Thyroid gland (tissue), 4 donors: Measurements from ENCODE around the gene TRIM46. TPM values are rescaled to one million over a fixed set of nuclear protein-coding genes. Genes with fewer than 3 reads are reported as not detected.

Experiments used
- DNase-seq, 2 donors: peaks; one replicate each; pipeline ENCODE4 v3.0.0-alpha.2; 2019
- H3K27ac ChIP-seq, 3 donors: fragments of 200-600 bp; sonication (generic); 1 replicate in 2 of 3; 2 replicates in 1 of 3; pipeline ENCODE4 v1.5.1; 2016 to 2019; ENCODE audit warnings: mild to moderate bottlenecking in 1 of 3, moderate library complexity in 1 of 3
- H3K27me3 ChIP-seq: fragments of 200-600 bp; sonication (generic); one replicate; pipeline ENCODE4 v1.5.1; 2019
- H3K36me3 ChIP-seq, 2 donors: fragments of 200-600 bp; sonication (generic); one replicate each; pipeline ENCODE4 v1.5.1; 2016 to 2019
- H3K4me1 ChIP-seq, 2 donors: fragments of 200-600 bp; sonication (generic); one replicate each; pipeline ENCODE4 v1.5.1; 2017 to 2019
- H3K4me3 ChIP-seq, 3 donors: fragments of 200-600 bp; sonication (generic); replicated peaks in 1 of 3; 1 replicate in 2 of 3; 2 replicates in 1 of 3; pipeline ENCODE4 v1.5.1; 2016; ENCODE audit warnings: mild to moderate bottlenecking in 1 of 3
- H3K9me3 ChIP-seq: fragments of 200-600 bp; sonication (generic); one replicate; pipeline ENCODE4 v1.5.1; 2017
- CTCF ChIP-seq, 6 experiments: fragments of 200-600 bp in 3 of 6; fragments of 450-650 bp in 3 of 6; sonication (generic) in 3 of 6; IDR thresholded peaks; one replicate each; pipeline ENCODE4 v1.5.1; 2016 to 2019; ENCODE audit warnings: antibody characterized with exemption in 6 of 6, mild to moderate bottlenecking in 2 of 6, inconsistent platforms in 1 of 6, moderate library complexity in 1 of 6
- POLR2A ChIP-seq, 2 donors: fragments of 450-650 bp; IDR thresholded peaks; one replicate each; pipeline ENCODE4 v1.6.1; 2017; ENCODE audit warnings: antibody characterized with exemption in 2 of 2, mild to moderate bottlenecking in 2 of 2, moderate library complexity in 1 of 2
- WGBS, 2 donors: methylation state at CpG; one replicate each; pipeline ENCODE4 v1.1.5; 2017; 5-methylcytosine and 5-hydroxymethylcytosine counted together
- intact Hi-C: fragments of 100-400 bp; cut with DNase I; formaldehyde crosslinking; loops from one replicate; pipeline ENCODE4 v1.15.1; 2023
- total RNA-seq, 4 donors: library from RNA; depleted of rRNA; stranded (reverse); fragments of >200 nt; gene quantifications; one replicate each; pipeline ENCODE4 v1.2.3, GENCODE V29; 2016

Gene TRIM46
- total RNA-seq, 4 donors from 2014 or later, result 0.45 TPM; not detected in 3

- Histone ChIP-seq H3K4me3 (no peak overlapping the region), H3K4me1 (peaks cover 2 to 15% of the 10 kb centered on the region in 2 donors), H3K9me3 (no peaks in the 10 kb centered on the region), H3K27ac (no peak overlapping the region), H3K36me3 (no peaks in the 10 kb centered on the region), H3K27me3 (peaks cover 7% of the 10 kb centered on the region)
- intact Hi-C loops, result no loop called here
- 85 to 87% methylated on average over 26 to 28 of the region's 30 CpGs for WGBS, 2 donors
- no peak for DNase-seq
- TF ChIP-seq CTCF (IDR thresholded peaks at IDR 0.05), result no peak
- TF ChIP-seq POLR2A (IDR thresholded peaks at IDR 0.05), result no peak
Measured at GRCh38 chr1:155178441-155179111, 4.9 kb downstream of the TRIM46 start.

- intact Hi-C loops, result no loop called here
- WGBS, 2 donors, result 92 to 93% methylated on average over 26 to 29 of the region's 31 CpGs
- Histone ChIP-seq H3K9me3 (no peaks in the 10 kb centered on the region), H3K27ac (no peak overlapping the region), H3K36me3 (no peaks in the 10 kb centered on the region), H3K4me1 (peaks cover 0 to 7% of the 10 kb centered on the region in 2 donors), H3K4me3 (no peak overlapping the region), H3K27me3 (peaks cover 1% of the 10 kb centered on the region)
- TF ChIP-seq POLR2A (IDR thresholded peaks at IDR 0.05) (no peak), CTCF (IDR thresholded peaks at IDR 0.05) (no peak)
- no peak for DNase-seq
Measured at GRCh38 chr1:155179112-155180031, 5.7 kb downstream of the TRIM46 start.

GRCh38 chr1:155181371-155182051, 7.9 kb downstream of the TRIM46 start:
- no peak for DNase-seq
- intact Hi-C loops, result no loop called here
- H3K36me3 ChIP-seq, result no peaks in the 10 kb centered on the region
- TF ChIP-seq POLR2A (IDR thresholded peaks at IDR 0.05) (no peak), CTCF (IDR thresholded peaks at IDR 0.05) (no peak)
- H3K27ac ChIP-seq, result no peak overlapping the region
- H3K27me3 ChIP-seq, result no peaks in the 10 kb centered on the region
- 85 to 89% methylated on average over 18 of the region's 18 CpGs for WGBS, 2 donors
- no peak overlapping the region for H3K4me3 ChIP-seq
- H3K9me3 ChIP-seq, result no peaks in the 10 kb centered on the region
- H3K4me1 ChIP-seq, result peaks cover 0 to 9% of the 10 kb centered on the region in 2 donors

- intact Hi-C loops, result no loop called here
- no peak for DNase-seq
- 91 to 92% methylated on average over 7 of the region's 7 CpGs for WGBS, 2 donors
Measured at GRCh38 chr1:155182052-155182550, 8.5 kb downstream of the TRIM46 start.

More at GRCh38 chr1:155182052-155182550, 8.5 kb downstream of the TRIM46 start:
- Histone ChIP-seq H3K4me3 (no peak overlapping the region), H3K27me3 (no peaks in the 10 kb centered on the region), H3K36me3 (no peaks in the 10 kb centered on the region), H3K27ac (no peak overlapping the region), H3K4me1 (peaks cover 0 to 5% of the 10 kb centered on the region in 2 donors), H3K9me3 (no peaks in the 10 kb centered on the region)
- TF ChIP-seq CTCF (IDR thresholded peaks at IDR 0.05) (no peak), POLR2A (IDR thresholded peaks at IDR 0.05) (no peak)
